ENCODE results near the gene CELSR2. TPM values are rescaled to one million over a fixed set of nuclear protein-coding genes. Genes with fewer than 3 reads are reported as not detected.
A peak's percentile ranks its signal among the peaks of the same experiment; 100 is the strongest.

CELSR2 gene
- total RNA-seq, 4 donors from 2014 or later, result 7.8 to 20.4 (median 10.5) TPM

GRCh38 chr1:109254621-109255096, 5.3 kb downstream of the CELSR2 start:
- 77% methylated on average over 7 of the region's 7 CpGs for whole genome bisulfite sequencing
- peaks cover 0 to 15% (median 11%) of the 10 kb centered on the region in 4 donors for H3K36me3 ChIP-seq
- intact Hi-C loops (cut with DNase I), result no loop called here
- H3K27ac ChIP-seq (replicated peaks in 1 of 4), result peak overlapping the region; percentile 86 to 90 (median 89)
- no peaks in the 10 kb centered on the region for H3K27me3 ChIP-seq
- peaks cover 24 to 60% (median 46%) of the 10 kb centered on the region in 4 donors for H3K4me1 ChIP-seq
- TF ChIP-seq POLR2A (IDR thresholded peaks at IDR 0.05; ENCODE audit: low read depth), result no peak
- no peak for TF ChIP-seq POLR2AphosphoS5 (IDR thresholded peaks at IDR 0.05)
- TF ChIP-seq EP300 (IDR thresholded peaks at IDR 0.05), result no peak
- TF ChIP-seq, protein P1, sequence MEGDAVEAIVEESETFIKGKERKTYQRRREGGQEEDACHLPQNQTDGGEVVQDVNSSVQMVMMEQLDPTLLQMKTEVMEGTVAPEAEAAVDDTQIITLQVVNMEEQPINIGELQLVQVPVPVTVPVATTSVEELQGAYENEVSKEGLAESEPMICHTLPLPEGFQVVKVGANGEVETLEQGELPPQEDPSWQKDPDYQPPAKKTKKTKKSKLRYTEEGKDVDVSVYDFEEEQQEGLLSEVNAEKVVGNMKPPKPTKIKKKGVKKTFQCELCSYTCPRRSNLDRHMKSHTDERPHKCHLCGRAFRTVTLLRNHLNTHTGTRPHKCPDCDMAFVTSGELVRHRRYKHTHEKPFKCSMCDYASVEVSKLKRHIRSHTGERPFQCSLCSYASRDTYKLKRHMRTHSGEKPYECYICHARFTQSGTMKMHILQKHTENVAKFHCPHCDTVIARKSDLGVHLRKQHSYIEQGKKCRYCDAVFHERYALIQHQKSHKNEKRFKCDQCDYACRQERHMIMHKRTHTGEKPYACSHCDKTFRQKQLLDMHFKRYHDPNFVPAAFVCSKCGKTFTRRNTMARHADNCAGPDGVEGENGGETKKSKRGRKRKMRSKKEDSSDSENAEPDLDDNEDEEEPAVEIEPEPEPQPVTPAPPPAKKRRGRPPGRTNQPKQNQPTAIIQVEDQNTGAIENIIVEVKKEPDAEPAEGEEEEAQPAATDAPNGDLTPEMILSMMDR (IDR thresholded peaks at IDR 0.05), result no peak
- H3K4me3 ChIP-seq, result peak overlapping the region; percentile 5 to 45 (median 30)
- H3K9me3 ChIP-seq, result no peaks in the 10 kb centered on the region
- DNase-seq (ENCODE audit: extremely low spot score), result no peak

DNA sequence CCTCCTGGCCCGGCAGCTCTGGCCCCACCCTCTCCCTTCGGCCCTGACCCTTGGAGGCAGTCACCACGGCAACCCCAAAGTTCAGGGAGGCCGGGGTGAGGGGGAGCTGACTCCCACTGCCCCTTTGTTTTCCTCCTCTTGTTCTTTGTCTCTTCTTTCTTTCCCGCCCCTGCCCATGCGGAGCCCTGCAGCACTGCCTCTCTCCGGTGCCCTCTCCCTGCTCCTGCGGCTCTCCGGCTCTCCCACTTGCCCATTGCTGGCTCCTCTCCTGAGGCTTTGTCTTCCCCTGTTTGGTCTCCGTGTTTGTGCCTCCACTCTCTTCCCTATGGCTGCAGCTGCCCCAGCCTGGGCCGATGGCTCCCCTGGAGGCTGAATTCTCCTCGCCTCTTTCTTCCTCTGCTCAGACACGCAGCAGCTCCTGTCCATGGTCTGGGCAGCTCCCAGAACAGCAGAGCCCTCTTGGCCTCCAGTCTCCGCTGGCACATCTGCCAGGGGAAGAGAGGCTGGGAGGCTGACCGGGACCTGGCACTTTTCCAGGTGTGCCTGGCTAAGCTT, 5.8 kb downstream of the CELSR2 start:
- TF ChIP-seq, protein P1 (IDR thresholded peaks at IDR 0.05), result peak in 1 of 3 experiments; percentile 26
- no peak for TF ChIP-seq POLR2A (IDR thresholded peaks at IDR 0.05; ENCODE audit: low read depth)
- 72% methylated on average over 15 of the region's 15 CpGs for WGBS
- peak overlapping the region; percentile 86 to 90 (median 89) for H3K27ac ChIP-seq (replicated peaks in 1 of 4)
- H3K9me3 ChIP-seq, result no peaks in the 10 kb centered on the region
- H3K4me3 ChIP-seq, result peak overlapping the region; percentile 5 to 45 (median 30)
- no peaks in the 10 kb centered on the region for H3K27me3 ChIP-seq
- DNase-seq (ENCODE audit: extremely low spot score), result no peak
- intact Hi-C loops (cut with DNase I), result no loop called here
- H3K4me1 ChIP-seq, result peaks cover 22 to 54% (median 43%) of the 10 kb centered on the region in 4 donors
- peaks cover 0 to 17% (median 12%) of the 10 kb centered on the region in 4 donors for H3K36me3 ChIP-seq

DNA sequence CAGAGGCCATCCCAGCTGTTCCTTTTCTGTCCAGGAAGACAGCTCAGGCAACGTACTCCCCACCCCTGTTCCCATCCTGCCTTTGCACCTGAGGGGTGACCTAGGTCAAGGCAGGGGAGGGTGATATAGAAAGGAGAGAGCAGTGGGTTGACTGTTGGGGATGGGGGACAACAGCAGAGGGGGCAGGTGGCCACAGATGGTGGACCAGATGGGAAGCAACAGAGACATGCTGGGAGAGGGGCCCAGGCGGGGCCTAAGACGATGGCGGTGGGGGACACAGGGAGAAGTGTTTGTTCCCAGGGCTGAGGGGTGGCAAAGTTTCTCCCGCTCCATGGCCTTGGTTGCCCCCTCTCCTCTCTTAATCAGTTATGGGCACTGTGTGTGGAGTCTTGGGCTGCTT, 6.3 kb downstream of the CELSR2 start:
- Histone ChIP-seq H3K27ac (replicated peaks in 1 of 4) (peak overlapping the region in 3 of 4 donors; percentile 86 to 90 (median 88)), H3K36me3 (peaks cover 0 to 20% (median 14%) of the 10 kb centered on the region in 4 donors), H3K27me3 (no peaks in the 10 kb centered on the region), H3K4me1 (peaks cover 22 to 49% (median 38%) of the 10 kb centered on the region in 4 donors), H3K4me3 (peak overlapping the region in 1 of 4 donors; percentile 28), H3K9me3 (no peaks in the 10 kb centered on the region)
- no peak for DNase-seq (ENCODE audit: extremely low spot score)
- intact Hi-C loops (cut with DNase I), result no loop called here
- WGBS, result 91% methylated on average over 5 of the region's 5 CpGs
- TF ChIP-seq, protein P1 (IDR thresholded peaks at IDR 0.05), result no peak
- TF ChIP-seq EP300 (IDR thresholded peaks at IDR 0.05), result no peak

DNA sequence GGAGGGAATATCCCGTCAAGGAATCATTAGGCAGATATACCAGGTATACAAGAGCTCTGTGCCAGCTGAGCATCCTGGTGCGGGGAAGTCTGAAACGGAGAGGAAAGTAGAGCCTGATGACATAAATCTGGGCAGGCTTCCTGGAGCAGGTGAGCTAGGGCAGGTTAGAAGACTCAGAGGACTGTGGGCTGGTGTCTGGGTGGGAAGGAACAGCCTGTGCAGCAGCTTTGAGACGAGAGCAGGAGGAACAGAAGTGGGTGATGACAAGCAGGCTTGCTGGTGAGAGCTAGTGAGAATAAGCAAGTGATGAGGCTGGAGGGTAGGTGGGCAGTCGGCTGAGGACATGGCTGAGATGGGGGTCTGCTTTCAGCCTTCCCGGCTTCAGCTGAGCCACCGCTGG, 6.7 kb downstream of the CELSR2 start:
- 88% methylated on average over 7 of the region's 7 CpGs for WGBS

More for the DNA sequence above, 6.7 kb downstream of the CELSR2 start:
- peaks cover 22 to 45% (median 36%) of the 10 kb centered on the region in 4 donors for H3K4me1 ChIP-seq
- no peak for TF ChIP-seq POLR2A (IDR thresholded peaks at IDR 0.05; ENCODE audit: low read depth)
- TF ChIP-seq POLR2AphosphoS5 (IDR thresholded peaks at IDR 0.05), result no peak
- TF ChIP-seq, protein P1 (IDR thresholded peaks at IDR 0.05), result no peak
- H3K4me3 ChIP-seq, result no peak overlapping the region
- intact Hi-C loops (cut with DNase I), result no loop called here
- peak overlapping the region in 1 of 4 donors; percentile 88 for H3K27ac ChIP-seq (replicated peaks in 1 of 4)
- no peaks in the 10 kb centered on the region for H3K9me3 ChIP-seq
- DNase-seq (ENCODE audit: extremely low spot score), result no peak
- H3K36me3 ChIP-seq, result peaks cover 0 to 24% (median 16%) of the 10 kb centered on the region in 4 donors
- no peaks in the 10 kb centered on the region for H3K27me3 ChIP-seq

All from esophagus muscularis mucosa (tissue), 4 donors.